ENCODE data around the gene APMAP. TPM values are rescaled to one million over a fixed set of nuclear protein-coding genes. Genes with fewer than 3 reads are reported as not detected.

Gene APMAP
- total RNA-seq, 2 experiments from 2014 or later: 43.2 to 44.0 TPM

DNA sequence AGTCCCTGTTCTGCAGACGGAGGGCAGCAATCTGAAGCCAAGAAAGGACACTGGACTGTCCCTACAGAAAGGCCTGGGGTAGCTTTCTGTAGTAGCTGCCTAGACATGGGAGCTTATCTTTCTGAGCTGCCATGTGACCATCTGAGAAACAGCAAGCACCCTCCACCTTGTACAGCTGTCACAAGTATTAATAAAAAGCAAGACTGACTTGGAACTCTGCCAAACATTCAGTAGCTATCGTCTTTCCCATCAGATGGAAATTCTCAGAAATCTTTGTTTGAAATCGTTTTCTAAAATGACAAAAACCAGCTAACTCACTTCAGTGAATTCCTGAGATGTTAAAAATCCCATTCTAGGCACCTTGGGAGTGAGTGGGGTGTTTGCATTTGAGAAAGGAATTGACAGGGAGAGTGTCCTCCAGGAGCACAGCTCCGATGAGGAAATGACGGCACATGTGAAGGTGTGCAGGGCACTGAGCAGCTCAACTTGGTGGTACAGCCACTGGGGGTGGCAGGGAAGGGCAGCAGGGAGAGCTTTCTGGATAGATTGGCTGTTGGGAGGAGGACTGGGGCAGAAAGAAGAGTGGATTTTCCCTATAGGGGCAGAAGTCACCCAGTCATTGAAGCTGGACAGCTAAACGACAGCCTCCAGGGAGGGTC lies 40.8 kb upstream of the APMAP start:
- CTCF ChIA-PET: interaction anchor here (0.8 to 3.4 kb wide), 6 partner anchors 21 to 260 kb away, joined by 3 to 17 read pairs (median 4); no protein-coding TSS in a partner anchor
- Mint-ChIP-seq H3K9me3 (ENCODE audit: insufficient read depth) (no peaks in the 10 kb centered on the region), H3K4me3 (no peak overlapping the region), H3K27ac (no peak overlapping the region), H3K36me3 (ENCODE audit: low read depth) (peaks cover 15% of the 10 kb centered on the region), H3K27me3 (ENCODE audit: low read depth) (no peaks in the 10 kb centered on the region), H3K4me1 (ENCODE audit: low read depth) (peaks cover 37% of the 10 kb centered on the region)
- POLR2A ChIA-PET: interaction anchor here (1.3 to 1.8 kb wide), 2 partner anchors 9 to 23 kb away, joined by 4 to 5 read pairs; no protein-coding TSS in a partner anchor
- DNase-seq: no peak
- no peak for ATAC-seq

DNA sequence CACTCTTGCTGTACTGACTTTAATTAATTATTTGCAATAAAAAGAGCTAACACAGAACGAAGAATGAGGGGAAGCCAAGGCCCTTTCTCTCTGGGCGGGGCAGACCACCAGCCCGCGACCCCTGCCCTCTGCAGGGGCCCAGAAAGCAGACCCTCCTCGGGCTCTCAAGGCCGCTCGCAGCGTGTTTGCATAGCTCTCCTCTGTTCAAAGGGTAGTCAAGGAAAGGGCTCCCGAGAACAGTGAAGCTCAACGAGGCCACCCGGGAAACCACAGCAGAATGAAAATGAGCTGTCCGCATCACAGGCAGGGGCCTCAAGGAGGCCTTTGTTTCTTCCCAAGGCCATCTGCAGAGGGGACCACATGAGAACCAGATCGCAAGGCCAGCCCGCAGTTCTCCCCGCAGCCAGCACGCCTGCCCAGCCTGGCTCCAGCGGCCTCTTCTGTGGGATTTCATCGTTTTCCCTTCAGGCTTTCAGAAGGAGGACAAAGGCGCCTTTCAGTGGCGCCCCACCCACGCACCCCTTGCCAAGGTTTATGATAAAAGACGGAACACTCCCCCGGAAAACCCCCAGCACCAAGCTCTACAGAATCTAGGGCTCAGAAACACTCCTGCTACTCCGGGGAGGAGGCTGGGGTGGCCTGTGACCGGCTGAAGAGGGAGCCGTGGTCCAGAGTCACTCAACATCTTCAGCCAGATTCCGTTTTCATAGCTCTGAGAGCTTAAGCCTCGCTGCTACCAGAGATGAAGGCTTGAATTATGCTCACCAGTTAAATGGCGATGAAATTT lies 40.1 kb upstream of the APMAP start:
- CTCF ChIA-PET: interaction anchor here (1.5 to 3.4 kb wide), 2 partner anchors 22 to 32 kb away, joined by 6 to 17 read pairs; no protein-coding TSS in a partner anchor
- Mint-ChIP-seq H3K4me3 (no peak overlapping the region), H3K36me3 (ENCODE audit: low read depth) (peaks cover 15% of the 10 kb centered on the region), H3K27ac (no peak overlapping the region), H3K9me3 (ENCODE audit: insufficient read depth) (no peaks in the 10 kb centered on the region), H3K4me1 (ENCODE audit: low read depth) (peaks cover 30% of the 10 kb centered on the region), H3K27me3 (ENCODE audit: low read depth) (no peaks in the 10 kb centered on the region)
- DNase-seq (no peak), ATAC-seq (no peak)
- POLR2A ChIA-PET: interaction anchor here (0.8 to 1.8 kb wide), 3 partner anchors 8 to 25 kb away, joined by 4 to 5 read pairs (median 4); partner anchors contain the start of gene ACSS1

DNA sequence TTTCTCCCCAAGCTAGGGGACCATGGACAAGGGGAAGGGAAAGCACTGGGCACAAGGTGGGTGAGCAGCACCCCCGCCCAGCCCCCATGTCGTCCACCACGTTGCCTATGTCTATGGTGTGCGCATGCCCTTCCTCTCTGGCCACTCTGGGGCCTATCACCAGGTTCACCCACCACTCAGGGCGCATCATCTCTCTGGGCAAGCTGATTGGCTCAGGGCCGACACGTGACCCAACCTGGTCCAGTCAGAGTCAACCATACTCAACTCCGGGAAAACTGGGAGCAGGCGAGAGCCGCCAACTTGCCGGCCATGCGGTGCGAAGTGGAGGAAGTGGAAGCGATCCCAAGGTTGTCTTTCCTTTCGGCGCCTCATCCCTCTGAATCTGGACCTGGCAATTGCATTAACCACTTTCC lies 39.5 kb upstream of the APMAP start:
- Mint-ChIP-seq H3K27ac (no peak overlapping the region), H3K4me3 (no peak overlapping the region), H3K9me3 (ENCODE audit: insufficient read depth) (no peaks in the 10 kb centered on the region), H3K36me3 (ENCODE audit: low read depth) (peaks cover 18% of the 10 kb centered on the region), H3K4me1 (ENCODE audit: low read depth) (peaks cover 24% of the 10 kb centered on the region), H3K27me3 (ENCODE audit: low read depth) (no peaks in the 10 kb centered on the region)
- CTCF ChIA-PET: interaction anchor here (3.4 kb wide), 1 partner anchor 33 kb away, joined by 17 read pairs; no protein-coding TSS in a partner anchor
- POLR2A ChIA-PET: interaction anchor here (0.8 kb wide), 1 partner anchor 26 kb away, joined by 4 read pairs; the partner anchor contains the start of gene ACSS1
- ATAC-seq: no peak
- no peak for DNase-seq

GRCh38 chr20:25031241-25031640 lies 38.7 kb upstream of the APMAP start:
- DNase-seq (no peak), ATAC-seq (no peak)
- H3K9me3 Mint-ChIP-seq (ENCODE audit: insufficient read depth): no peaks in the 10 kb centered on the region
- H3K27ac Mint-ChIP-seq: no peak overlapping the region
- CTCF ChIA-PET: interaction anchor here (3.4 kb wide), 1 partner anchor 34 kb away, joined by 17 read pairs; no protein-coding TSS in a partner anchor
- POLR2A ChIA-PET: no interaction called here
- H3K4me3 Mint-ChIP-seq: no peak overlapping the region
- H3K36me3 Mint-ChIP-seq (ENCODE audit: low read depth): peaks cover 14% of the 10 kb centered on the region
- H3K27me3 Mint-ChIP-seq (ENCODE audit: low read depth): no peaks in the 10 kb centered on the region
- peaks cover 15% of the 10 kb centered on the region for H3K4me1 Mint-ChIP-seq (ENCODE audit: low read depth)

DNA sequence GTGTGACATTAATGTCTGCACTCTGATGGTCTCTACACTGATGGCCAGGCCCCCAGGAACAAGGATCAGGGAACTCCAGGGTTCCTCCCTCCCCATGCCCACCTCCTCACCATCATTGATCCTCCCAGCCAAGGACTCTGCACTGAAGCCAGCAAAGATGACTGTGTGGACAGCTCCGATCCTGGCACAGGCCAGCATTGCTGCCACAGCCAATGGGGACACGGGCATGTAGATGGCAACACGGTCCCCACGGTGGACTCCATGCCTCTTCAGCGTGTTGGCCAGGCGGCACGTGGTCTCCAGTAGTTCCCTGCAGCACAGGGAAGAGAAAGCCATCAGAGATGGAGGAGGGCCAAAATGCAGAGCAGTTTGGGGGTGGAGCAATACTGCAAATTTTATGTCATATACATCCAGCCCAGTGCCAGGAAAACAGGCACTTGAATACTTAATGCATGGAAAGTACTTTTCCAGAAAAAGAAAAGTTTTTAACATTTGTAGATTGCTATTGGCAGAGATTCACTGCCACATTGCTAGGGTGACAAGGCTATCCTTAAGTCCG lies 38.2 kb upstream of the APMAP start:
- ATAC-seq: no peak
- no peak for DNase-seq
- Mint-ChIP-seq H3K4me3 (no peak overlapping the region), H3K27me3 (ENCODE audit: low read depth) (no peaks in the 10 kb centered on the region), H3K27ac (no peak overlapping the region), H3K4me1 (ENCODE audit: low read depth) (peaks cover 11% of the 10 kb centered on the region), H3K9me3 (ENCODE audit: insufficient read depth) (no peaks in the 10 kb centered on the region), H3K36me3 (ENCODE audit: low read depth) (peaks cover 11% of the 10 kb centered on the region)
- ChIA-PET POLR2A (no interaction called here), CTCF (no interaction called here)

- no peak for ATAC-seq
- no peaks in the 10 kb centered on the region for H3K27me3 Mint-ChIP-seq (ENCODE audit: low read depth)
- H3K9me3 Mint-ChIP-seq (ENCODE audit: insufficient read depth): no peaks in the 10 kb centered on the region
- CTCF ChIA-PET: no interaction called here
- H3K4me3 Mint-ChIP-seq: no peak overlapping the region
- peaks cover 7% of the 10 kb centered on the region for H3K4me1 Mint-ChIP-seq (ENCODE audit: low read depth)
- no peak for DNase-seq
- POLR2A ChIA-PET: no interaction called here
- no peak overlapping the region for H3K27ac Mint-ChIP-seq
- peaks cover 10% of the 10 kb centered on the region for H3K36me3 Mint-ChIP-seq (ENCODE audit: low read depth)
Measured at GRCh38 chr20:25030007-25030648, 37.6 kb upstream of the APMAP start.

- H3K4me3 Mint-ChIP-seq: no peak overlapping the region
- H3K9me3 Mint-ChIP-seq (ENCODE audit: insufficient read depth): no peaks in the 10 kb centered on the region
- H3K27ac Mint-ChIP-seq: peak overlapping the region; percentile 49
- ATAC-seq (no peak), DNase-seq (no peak)
- ChIA-PET CTCF (no interaction called here), POLR2A (no interaction called here)
- H3K36me3 Mint-ChIP-seq (ENCODE audit: low read depth): peaks cover 13% of the 10 kb centered on the region
- H3K4me1 Mint-ChIP-seq (ENCODE audit: low read depth): peaks cover 2% of the 10 kb centered on the region
- H3K27me3 Mint-ChIP-seq (ENCODE audit: low read depth): no peaks in the 10 kb centered on the region
Measured at GRCh38 chr20:25025986-25026605, 33.5 kb upstream of the APMAP start.

DNA sequence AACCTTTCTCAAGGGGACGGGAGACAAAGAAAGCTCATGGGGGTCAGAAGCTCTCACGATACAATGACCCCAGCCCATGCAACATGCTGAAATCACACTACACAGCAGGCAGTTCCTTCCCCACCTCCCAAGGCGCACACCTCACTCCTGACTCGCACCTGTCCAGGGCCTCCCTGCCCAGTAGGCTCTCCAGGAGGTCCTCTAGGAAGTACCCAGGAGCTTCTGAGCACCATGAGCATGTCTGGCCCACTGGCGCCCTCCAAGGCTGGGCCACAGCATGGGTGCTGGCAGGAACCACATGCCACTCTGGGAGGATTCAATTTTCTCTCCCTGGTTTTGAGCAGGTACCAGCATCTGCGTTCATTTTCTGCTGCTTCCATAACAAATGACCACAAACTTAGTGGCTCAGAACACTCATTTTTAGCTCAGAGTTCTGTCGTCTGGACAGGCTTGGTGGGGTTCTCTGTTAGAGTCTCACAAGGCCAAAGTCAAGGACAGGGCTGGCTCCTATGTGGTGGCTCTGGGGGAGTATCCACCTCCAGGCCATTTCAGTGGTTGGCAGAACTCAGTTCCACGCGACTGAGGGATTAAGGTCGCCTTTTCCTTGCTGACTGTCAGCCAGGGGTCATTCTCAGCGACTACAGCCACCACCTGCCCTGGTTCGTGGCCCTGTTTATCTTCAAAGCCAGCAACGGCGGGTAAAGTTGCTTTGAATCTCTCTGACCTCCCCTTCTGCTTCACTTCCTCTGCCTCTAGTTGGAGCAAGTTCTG lies 32.7 kb upstream of the APMAP start:
- Mint-ChIP-seq H3K27ac (no peak overlapping the region), H3K9me3 (ENCODE audit: insufficient read depth) (no peaks in the 10 kb centered on the region), H3K4me1 (ENCODE audit: low read depth) (peaks cover 2% of the 10 kb centered on the region), H3K27me3 (ENCODE audit: low read depth) (no peaks in the 10 kb centered on the region), H3K36me3 (ENCODE audit: low read depth) (peaks cover 13% of the 10 kb centered on the region), H3K4me3 (no peak overlapping the region)
- no peak for ATAC-seq
- CTCF ChIA-PET: no interaction called here
- POLR2A ChIA-PET: no interaction called here
- DNase-seq: no peak

- ChIA-PET POLR2A (interaction anchor here (1.3 kb wide), 1 partner anchor 9 kb away, joined by 4 read pairs; no protein-coding TSS in a partner anchor), CTCF (no interaction called here)
- no peak overlapping the region for H3K4me3 Mint-ChIP-seq
- no peaks in the 10 kb centered on the region for H3K9me3 Mint-ChIP-seq (ENCODE audit: insufficient read depth)
- no peak for ATAC-seq
- H3K27ac Mint-ChIP-seq: no peak overlapping the region
- no peaks in the 10 kb centered on the region for H3K27me3 Mint-ChIP-seq (ENCODE audit: low read depth)
- DNase-seq: no peak
- H3K4me1 Mint-ChIP-seq (ENCODE audit: low read depth): peaks cover 2% of the 10 kb centered on the region
- peaks cover 9% of the 10 kb centered on the region for H3K36me3 Mint-ChIP-seq (ENCODE audit: low read depth)
Measured at GRCh38 chr20:25024171-25024570, 31.6 kb upstream of the APMAP start.

DNA sequence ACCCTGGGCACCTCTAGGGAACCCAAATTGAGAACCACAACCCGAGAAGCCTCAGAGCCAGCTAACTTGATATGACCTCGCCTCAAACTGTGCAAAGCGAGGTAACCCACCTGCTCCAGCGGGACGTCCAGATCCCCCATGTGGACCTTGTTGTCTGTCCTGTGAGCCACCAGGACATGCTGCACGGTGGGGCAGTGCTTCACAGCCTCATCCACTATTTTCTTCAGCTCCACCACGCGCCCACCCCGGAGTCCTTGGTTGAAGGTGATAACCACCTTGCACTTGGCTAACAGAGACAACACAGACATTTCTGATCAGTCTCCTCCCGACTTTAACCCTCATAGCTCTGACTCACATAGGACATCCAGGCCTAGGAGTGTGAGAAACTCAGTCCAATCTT lies 30.8 kb upstream of the APMAP start:
- DNase-seq: no peak
- H3K27ac Mint-ChIP-seq: peak overlapping the region; percentile 47
- no peak overlapping the region for H3K4me3 Mint-ChIP-seq
- no peaks in the 10 kb centered on the region for H3K27me3 Mint-ChIP-seq (ENCODE audit: low read depth)
- ATAC-seq: no peak
- no peaks in the 10 kb centered on the region for H3K9me3 Mint-ChIP-seq (ENCODE audit: insufficient read depth)
- ChIA-PET CTCF (no interaction called here), POLR2A (no interaction called here)
- peaks cover 9% of the 10 kb centered on the region for H3K36me3 Mint-ChIP-seq (ENCODE audit: low read depth)
- peaks cover 2% of the 10 kb centered on the region for H3K4me1 Mint-ChIP-seq (ENCODE audit: low read depth)

DNA sequence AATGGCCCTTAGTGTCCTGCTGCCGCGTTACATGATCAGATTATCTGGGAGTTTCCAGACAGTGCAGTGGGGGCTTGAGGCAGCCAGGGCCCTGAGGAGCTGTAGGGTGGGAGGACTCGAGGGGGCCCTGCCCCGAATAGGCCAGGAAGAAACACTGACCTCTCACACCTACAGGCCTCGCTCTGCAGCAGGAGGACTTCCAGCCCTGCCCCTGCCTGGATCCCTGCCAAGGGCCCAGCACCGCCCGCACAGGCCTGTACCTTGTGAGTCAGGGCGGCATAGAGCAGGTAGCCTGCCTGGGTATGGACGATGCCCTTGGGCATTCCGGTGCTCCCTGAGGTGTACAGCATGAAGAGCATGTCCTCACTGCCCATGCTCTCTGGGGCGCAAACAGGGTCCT lies 30.1 kb upstream of the APMAP start:
- ATAC-seq: no peak
- ChIA-PET POLR2A (no interaction called here), CTCF (interaction anchor here (1.4 kb wide), 1 partner anchor 29 kb away, joined by 3 read pairs; no protein-coding TSS in a partner anchor)
- Mint-ChIP-seq H3K4me3 (no peak overlapping the region), H3K27ac (no peak overlapping the region), H3K9me3 (ENCODE audit: insufficient read depth) (no peaks in the 10 kb centered on the region), H3K4me1 (ENCODE audit: low read depth) (peaks cover 2% of the 10 kb centered on the region), H3K27me3 (ENCODE audit: low read depth) (no peaks in the 10 kb centered on the region), H3K36me3 (ENCODE audit: low read depth) (peaks cover 9% of the 10 kb centered on the region)
- DNase-seq: no peak

Data from activated CD8-positive, alpha-beta T cell treated with anti-CD3 and anti-CD28 coated beads, Interleukin-2, amount 10 ng/mL, durations not matched to agents 7 days and 5 days (primary cell).